Endothelial cell (in vitro differentiated cells): ENCODE data around the gene CAND2. TPM values are rescaled to one million over a fixed set of nuclear protein-coding genes. Genes with fewer than 3 reads are reported as not detected.

Experiments used
- DNase-seq: peaks from one replicate; pipeline ENCODE4 v3.0.0; 2021; ENCODE audit warnings: low spot score
- H3K27ac Mint-ChIP-seq: one replicate; pipeline ENCODE4 v1.8.0; 2021; ENCODE audit warnings: mixed read lengths, inconsistent platforms; ENCODE audit not compliant: unreplicated experiment
- H3K27me3 Mint-ChIP-seq: one replicate; pipeline ENCODE4 v1.8.0; 2021; ENCODE audit warnings: mild to moderate bottlenecking, moderate library complexity, mixed read lengths, inconsistent platforms; ENCODE audit not compliant: unreplicated experiment
- H3K36me3 Mint-ChIP-seq: one replicate; pipeline ENCODE4 v1.8.0; 2021; ENCODE audit warnings: mild to moderate bottlenecking, low read depth, mixed read lengths, inconsistent platforms; ENCODE audit not compliant: unreplicated experiment
- H3K4me1 Mint-ChIP-seq: one replicate; pipeline ENCODE4 v1.8.0; 2021; ENCODE audit warnings: mild to moderate bottlenecking, mixed read lengths, inconsistent platforms; ENCODE audit not compliant: unreplicated experiment
- H3K4me3 Mint-ChIP-seq: one replicate; pipeline ENCODE4 v1.8.0; 2021; ENCODE audit warnings: mild to moderate bottlenecking, mixed read lengths, inconsistent platforms; ENCODE audit not compliant: unreplicated experiment
- H3K9me3 Mint-ChIP-seq: one replicate; pipeline ENCODE4 v1.8.0; 2021; ENCODE audit warnings: mixed read lengths, inconsistent platforms; ENCODE audit not compliant: unreplicated experiment
- CTCF ChIP-seq: fragments of 200-600 bp; sonication (generic); IDR thresholded peaks from one replicate; pipeline ENCODE4 v1.5.0; 2021; ENCODE audit warnings: antibody characterized with exemption; ENCODE audit not compliant: unreplicated experiment
- total RNA-seq: library from RNA; stranded (reverse); fragmentation: NEBNext Ultra II Directional; extraction: Animal tissue kit (Norgen Biotek cat#: 25700); gene quantifications from one replicate; pipeline ENCODE4 v1.2.1, GENCODE V29; 2021; ENCODE audit not compliant: unreplicated experiment

CAND2 gene
- total RNA-seq, 1 donor from 2014 or later, result 1.8 TPM

- peaks cover 3% of the 10 kb centered on the region for H3K36me3 Mint-ChIP-seq
- no peak for TF ChIP-seq CTCF
- no peak for DNase-seq
- H3K27ac Mint-ChIP-seq, result no peak overlapping the region
- H3K4me1 Mint-ChIP-seq, result peaks cover 28% of the 10 kb centered on the region
- H3K27me3 Mint-ChIP-seq, result peaks cover 16% of the 10 kb centered on the region
- no peaks in the 10 kb centered on the region for H3K9me3 Mint-ChIP-seq
- H3K4me3 Mint-ChIP-seq, result no peak overlapping the region
Measured at GRCh38 chr3:12856626-12857025, 60.1 kb downstream of the CAND2 start.

GRCh38 chr3:12859840-12860239 is 63.4 kb downstream of the CAND2 start:
- Mint-ChIP-seq H3K4me3 (peak overlapping the region; percentile 22), H3K4me1 (peaks cover 28% of the 10 kb centered on the region), H3K27ac (peak overlapping the region; percentile 96), H3K36me3 (peaks cover 3% of the 10 kb centered on the region), H3K9me3 (no peaks in the 10 kb centered on the region), H3K27me3 (peaks cover 12% of the 10 kb centered on the region)
- no peak for TF ChIP-seq CTCF
- no peak for DNase-seq

- TF ChIP-seq CTCF, result no peak
- Mint-ChIP-seq H3K36me3 (peaks cover 13% of the 10 kb centered on the region), H3K4me1 (peaks cover 31% of the 10 kb centered on the region), H3K27me3 (peaks cover 7% of the 10 kb centered on the region), H3K4me3 (peak overlapping the region; percentile 38), H3K9me3 (peaks cover 10% of the 10 kb centered on the region), H3K27ac (no peak overlapping the region)
- no peak for DNase-seq
Measured at GRCh38 chr3:12861611-12862010, 65.1 kb downstream of the CAND2 start.

GRCh38 chr3:12862387-12862786 is 65.9 kb downstream of the CAND2 start:
- Mint-ChIP-seq H3K36me3 (peaks cover 14% of the 10 kb centered on the region), H3K9me3 (peaks cover 10% of the 10 kb centered on the region), H3K4me3 (no peak overlapping the region), H3K27me3 (peaks cover 8% of the 10 kb centered on the region), H3K27ac (no peak overlapping the region), H3K4me1 (peaks cover 31% of the 10 kb centered on the region)
- TF ChIP-seq CTCF, result no peak
- DNase-seq, result no peak

- Mint-ChIP-seq H3K4me3 (no peak overlapping the region), H3K36me3 (peaks cover 13% of the 10 kb centered on the region), H3K9me3 (peaks cover 10% of the 10 kb centered on the region), H3K27ac (no peak overlapping the region), H3K27me3 (peaks cover 6% of the 10 kb centered on the region), H3K4me1 (peaks cover 16% of the 10 kb centered on the region)
- TF ChIP-seq CTCF, result no peak
- no peak for DNase-seq
Measured at GRCh38 chr3:12865271-12865670, 68.8 kb downstream of the CAND2 start.
